Activated naive CD4-positive, alpha-beta T cell treated with anti-CD3 and anti-CD28 coated beads, Interleukin-2, amount 10 ng/mL, durations not matched to agents 7 days and 5 days (primary cell): ENCODE results near the gene SUCO.
"Not testable (repeated sequence)": the region's sequence is repeated elsewhere in the genome, so short reads cannot be mapped to it uniquely, and the experiment has no call there.

Source experiments
- CTCF ChIA-PET: fragments of 350-600 bp; sonication (Branson Sonifier 250); formaldehyde crosslinking; loops from one replicate; lab custom pipeline; 2021; ENCODE audit warnings: antibody characterized with exemption; lab: Charles Lee
- DNase-seq: peaks from one replicate; pipeline ENCODE4 v3.0.0-alpha.2; 2020
- H3K27ac Mint-ChIP-seq: one replicate; pipeline ENCODE4 v1.8.0; 2021; ENCODE audit warnings: mild to moderate bottlenecking, moderate library complexity, mixed read lengths
- H3K27me3 Mint-ChIP-seq: one replicate; pipeline ENCODE4 v1.8.0; 2021; ENCODE audit warnings: mild to moderate bottlenecking, mixed read lengths
- H3K36me3 Mint-ChIP-seq: one replicate; pipeline ENCODE4 v1.8.0; 2021; ENCODE audit warnings: mixed read lengths
- H3K4me1 Mint-ChIP-seq: one replicate; pipeline ENCODE4 v1.8.0; 2021; ENCODE audit warnings: mixed read lengths
- H3K4me3 Mint-ChIP-seq: one replicate; pipeline ENCODE4 v1.8.0; 2021; ENCODE audit warnings: mild to moderate bottlenecking, moderate library complexity, mixed read lengths
- H3K9me3 Mint-ChIP-seq: one replicate; pipeline ENCODE4 v1.8.0; 2021; ENCODE audit warnings: mixed read lengths

SUCO gene

GRCh38 chr1:172613294-172613693, 80.3 kb downstream of the SUCO start:
- Mint-ChIP-seq H3K27me3 (peaks cover 5% of the 10 kb centered on the region), H3K9me3 (peaks cover 7% of the 10 kb centered on the region), H3K4me3 (no peak overlapping the region), H3K4me1 (peaks cover 2% of the 10 kb centered on the region), H3K27ac (no peak overlapping the region), H3K36me3 (peaks cover 34% of the 10 kb centered on the region)
- CTCF ChIA-PET = interaction anchor here (1.3 to 18.6 kb wide), 2 partner anchors 24 to 110 kb away, joined by 4 to 274 read pairs; no protein-coding TSS in a partner anchor
- DNase-seq = no peak

GRCh38 chr1:172616195-172616594, 83.2 kb downstream of the SUCO start:
- H3K36me3 Mint-ChIP-seq = peaks cover 21% of the 10 kb centered on the region
- peaks cover 11% of the 10 kb centered on the region for H3K27me3 Mint-ChIP-seq
- no peak overlapping the region for H3K27ac Mint-ChIP-seq
- no peak overlapping the region for H3K4me3 Mint-ChIP-seq
- H3K9me3 Mint-ChIP-seq = peaks cover 27% of the 10 kb centered on the region
- DNase-seq = no peak
- no peaks in the 10 kb centered on the region for H3K4me1 Mint-ChIP-seq
- CTCF ChIA-PET = interaction anchor here (18.6 kb wide), 1 partner anchor 107 kb away, joined by 274 read pairs; no protein-coding TSS in a partner anchor

GRCh38 chr1:172616636-172617035, 83.7 kb downstream of the SUCO start:
- CTCF ChIA-PET = interaction anchor here (18.6 kb wide), 1 partner anchor 106 kb away, joined by 274 read pairs; no protein-coding TSS in a partner anchor
- no peaks in the 10 kb centered on the region for H3K4me1 Mint-ChIP-seq
- H3K27ac Mint-ChIP-seq = no peak overlapping the region
- peaks cover 15% of the 10 kb centered on the region for H3K27me3 Mint-ChIP-seq
- peaks cover 31% of the 10 kb centered on the region for H3K9me3 Mint-ChIP-seq
- DNase-seq = no peak
- H3K4me3 Mint-ChIP-seq = no peak overlapping the region
- peaks cover 20% of the 10 kb centered on the region for H3K36me3 Mint-ChIP-seq

GRCh38 chr1:172620603-172621002, 87.7 kb downstream of the SUCO start:
- Mint-ChIP-seq H3K36me3 (peaks cover 17% of the 10 kb centered on the region), H3K9me3 (peaks cover 35% of the 10 kb centered on the region), H3K27me3 (peaks cover 32% of the 10 kb centered on the region)
- H3K4me1 Mint-ChIP-seq, H3K4me3 Mint-ChIP-seq, DNase-seq, H3K27ac Mint-ChIP-seq, CTCF ChIA-PET: not testable (repeated sequence)

GRCh38 chr1:172622541-172622940, 89.6 kb downstream of the SUCO start:
- H3K27me3 Mint-ChIP-seq = peaks cover 36% of the 10 kb centered on the region
- H3K4me3 Mint-ChIP-seq = no peak overlapping the region
- H3K4me1 Mint-ChIP-seq = peaks cover 3% of the 10 kb centered on the region
- H3K27ac Mint-ChIP-seq = no peak overlapping the region
- no peak for DNase-seq
- CTCF ChIA-PET = interaction anchor here (0.9 to 1.4 kb wide), 2 partner anchors 12 to 103 kb away, joined by 3 read pairs; no protein-coding TSS in a partner anchor
- H3K36me3 Mint-ChIP-seq = peaks cover 16% of the 10 kb centered on the region
- H3K9me3 Mint-ChIP-seq = peaks cover 33% of the 10 kb centered on the region

GRCh38 chr1:172623748-172624147, 90.8 kb downstream of the SUCO start:
- no peak for DNase-seq
- Mint-ChIP-seq H3K9me3 (peaks cover 25% of the 10 kb centered on the region), H3K27ac (no peak overlapping the region), H3K4me3 (no peak overlapping the region), H3K27me3 (peaks cover 36% of the 10 kb centered on the region), H3K4me1 (peaks cover 10% of the 10 kb centered on the region), H3K36me3 (peaks cover 11% of the 10 kb centered on the region)
- CTCF ChIA-PET = no interaction called here

- CTCF ChIA-PET = no interaction called here
- H3K4me1 Mint-ChIP-seq = peaks cover 34% of the 10 kb centered on the region
Observed at GRCh38 chr1:172626845-172627244, 93.9 kb downstream of the SUCO start.

GRCh38 chr1:172627702-172628101, 94.8 kb downstream of the SUCO start:
- Mint-ChIP-seq H3K9me3 (no peaks in the 10 kb centered on the region), H3K27me3 (peaks cover 41% of the 10 kb centered on the region), H3K4me3 (no peak overlapping the region), H3K36me3 (no peaks in the 10 kb centered on the region), H3K4me1 (peaks cover 34% of the 10 kb centered on the region), H3K27ac (no peak overlapping the region)
- peak; percentile 34 for DNase-seq
- CTCF ChIA-PET = interaction anchor here (0.8 to 1.7 kb wide), 3 partner anchors 18 to 100 kb away, joined by 5 read pairs; no protein-coding TSS in a partner anchor

More at GRCh38 chr1:172626845-172627244, 93.9 kb downstream of the SUCO start:
- Mint-ChIP-seq H3K27me3 (peaks cover 44% of the 10 kb centered on the region), H3K4me3 (no peak overlapping the region), H3K9me3 (peaks cover 3% of the 10 kb centered on the region), H3K36me3 (peaks cover 2% of the 10 kb centered on the region), H3K27ac (no peak overlapping the region)
- no peak for DNase-seq

- Mint-ChIP-seq H3K27ac (no peak overlapping the region), H3K36me3 (no peaks in the 10 kb centered on the region), H3K27me3 (peaks cover 41% of the 10 kb centered on the region), H3K9me3 (no peaks in the 10 kb centered on the region), H3K4me3 (no peak overlapping the region), H3K4me1 (peaks cover 34% of the 10 kb centered on the region)
- CTCF ChIA-PET = interaction anchor here (0.8 to 1.7 kb wide), 3 partner anchors 18 to 99 kb away, joined by 5 read pairs; no protein-coding TSS in a partner anchor
- no peak for DNase-seq
Observed at GRCh38 chr1:172628401-172628800, 95.5 kb downstream of the SUCO start.

- Mint-ChIP-seq H3K4me1 (peaks cover 34% of the 10 kb centered on the region), H3K36me3 (no peaks in the 10 kb centered on the region), H3K4me3 (no peak overlapping the region), H3K9me3 (no peaks in the 10 kb centered on the region), H3K27ac (no peak overlapping the region), H3K27me3 (peaks cover 41% of the 10 kb centered on the region)
- CTCF ChIA-PET = interaction anchor here (0.8 to 1.7 kb wide), 4 partner anchors 11 to 99 kb away, joined by 3 to 5 read pairs (median 4); no protein-coding TSS in a partner anchor
- no peak for DNase-seq
Observed at GRCh38 chr1:172629170-172629569, 96.2 kb downstream of the SUCO start.

- Mint-ChIP-seq H3K4me1 (peaks cover 34% of the 10 kb centered on the region), H3K4me3 (no peak overlapping the region), H3K36me3 (no peaks in the 10 kb centered on the region), H3K27ac (no peak overlapping the region), H3K27me3 (peaks cover 44% of the 10 kb centered on the region), H3K9me3 (no peaks in the 10 kb centered on the region)
- CTCF ChIA-PET = interaction anchor here (0.8 to 1.6 kb wide), 3 partner anchors 10 to 90 kb away, joined by 3 to 4 read pairs (median 3); no protein-coding TSS in a partner anchor
- DNase-seq = no peak
Observed at GRCh38 chr1:172629638-172630037, 96.7 kb downstream of the SUCO start.

GRCh38 chr1:172630056-172630818, 97.3 kb downstream of the SUCO start:
- Mint-ChIP-seq H3K4me1 (peaks cover 34% of the 10 kb centered on the region), H3K27me3 (peaks cover 42% of the 10 kb centered on the region), H3K4me3 (no peak overlapping the region), H3K27ac (no peak overlapping the region), H3K9me3 (no peaks in the 10 kb centered on the region), H3K36me3 (no peaks in the 10 kb centered on the region)
- CTCF ChIA-PET = interaction anchor here (0.7 to 1.6 kb wide), 4 partner anchors 10 to 95 kb away, joined by 3 to 4 read pairs (median 3); no protein-coding TSS in a partner anchor
- no peak for DNase-seq

- H3K27me3 Mint-ChIP-seq = peaks cover 37% of the 10 kb centered on the region
- no peak overlapping the region for H3K4me3 Mint-ChIP-seq
- CTCF ChIA-PET = interaction anchor here (0.7 to 1.6 kb wide), 3 partner anchors 32 to 94 kb away, joined by 3 to 4 read pairs (median 3); no protein-coding TSS in a partner anchor
- peaks cover 34% of the 10 kb centered on the region for H3K4me1 Mint-ChIP-seq
- H3K27ac Mint-ChIP-seq = no peak overlapping the region
- DNase-seq = no peak
- H3K9me3 Mint-ChIP-seq = no peaks in the 10 kb centered on the region
- no peaks in the 10 kb centered on the region for H3K36me3 Mint-ChIP-seq
Observed at GRCh38 chr1:172630868-172631267, 97.9 kb downstream of the SUCO start.

GRCh38 chr1:172637522-172637921, 104.6 kb downstream of the SUCO start:
- CTCF ChIA-PET = interaction anchor here (1.1 to 1.5 kb wide), 4 partner anchors 21 to 90 kb away, joined by 3 to 5 read pairs (median 4); partner anchors contain the start of gene FASLG
- Mint-ChIP-seq H3K27me3 (peaks cover 43% of the 10 kb centered on the region), H3K27ac (no peak overlapping the region), H3K9me3 (peaks cover 2% of the 10 kb centered on the region), H3K36me3 (peaks cover 3% of the 10 kb centered on the region), H3K4me3 (no peak overlapping the region), H3K4me1 (peaks cover 54% of the 10 kb centered on the region)
- no peak for DNase-seq
